HEK293 (cell line): ENCODE data around the gene FNDC1.

Experiments
- HOXA7 ChIP-seq: sonication (generic); formaldehyde crosslinking; IDR thresholded peaks from 2 replicates; pipeline ENCODE4 v1.8.1; 2022; ENCODE audit warnings: missing genetic modification reagents, borderline replicate concordance
- ZNF112 ChIP-seq: fragments of 450-650 bp; formaldehyde crosslinking; IDR thresholded peaks from 2 replicates; pipeline ENCODE4 v1.5.0; 2017; ENCODE audit warnings: missing biosample characterization, missing genetic modification characterization
- ZNF302 ChIP-seq: fragments of 450-650 bp; formaldehyde crosslinking; IDR thresholded peaks from 2 replicates; pipeline ENCODE4 v1.5.1; 2016; ENCODE audit warnings: missing biosample characterization, missing genetic modification characterization, low read depth
- ZNF350 ChIP-seq: fragments of 450-650 bp; formaldehyde crosslinking; IDR thresholded peaks from 2 replicates; pipeline ENCODE4 v1.5.0; 2017; ENCODE audit warnings: missing biosample characterization, mild to moderate bottlenecking, missing genetic modification characterization
- ZNF704 ChIP-seq: fragments of 450-650 bp; formaldehyde crosslinking; IDR thresholded peaks from 2 replicates; pipeline ENCODE4 v1.5.1; 2016; ENCODE audit warnings: missing biosample characterization, missing genetic modification characterization
- TF ChIP-seq, protein P1 (sequence below): fragments of 450-650 bp; formaldehyde crosslinking; IDR thresholded peaks from 2 replicates; pipeline ENCODE4 v1.5.1; 2016; ENCODE audit warnings: missing biosample characterization, missing genetic modification characterization

DNA sequence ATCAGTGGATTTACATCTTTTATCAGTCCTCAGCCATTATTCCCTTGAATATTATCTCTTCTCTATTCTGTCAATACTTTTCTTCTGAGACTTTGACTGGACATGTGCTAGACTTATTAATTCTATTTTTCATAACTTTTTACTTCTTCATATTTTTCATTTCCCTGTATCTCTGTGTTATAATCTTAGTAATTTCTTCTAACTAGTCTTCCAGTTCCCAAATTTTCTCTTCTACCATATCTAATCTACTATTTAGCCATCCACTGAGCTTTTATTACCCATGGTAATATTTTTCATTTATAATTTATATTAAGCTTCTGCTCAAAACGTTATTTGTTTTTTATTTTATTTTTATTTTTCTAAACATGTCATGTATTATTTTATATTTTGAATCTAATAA lies 13.1 kb upstream of the FNDC1 start:
- TF ChIP-seq ZNF112 (tag by site-specific recombination): no peak
- no peak for TF ChIP-seq ZNF350 (tag by site-specific recombination)
- no peak for TF ChIP-seq ZNF302
- TF ChIP-seq, protein P1, sequence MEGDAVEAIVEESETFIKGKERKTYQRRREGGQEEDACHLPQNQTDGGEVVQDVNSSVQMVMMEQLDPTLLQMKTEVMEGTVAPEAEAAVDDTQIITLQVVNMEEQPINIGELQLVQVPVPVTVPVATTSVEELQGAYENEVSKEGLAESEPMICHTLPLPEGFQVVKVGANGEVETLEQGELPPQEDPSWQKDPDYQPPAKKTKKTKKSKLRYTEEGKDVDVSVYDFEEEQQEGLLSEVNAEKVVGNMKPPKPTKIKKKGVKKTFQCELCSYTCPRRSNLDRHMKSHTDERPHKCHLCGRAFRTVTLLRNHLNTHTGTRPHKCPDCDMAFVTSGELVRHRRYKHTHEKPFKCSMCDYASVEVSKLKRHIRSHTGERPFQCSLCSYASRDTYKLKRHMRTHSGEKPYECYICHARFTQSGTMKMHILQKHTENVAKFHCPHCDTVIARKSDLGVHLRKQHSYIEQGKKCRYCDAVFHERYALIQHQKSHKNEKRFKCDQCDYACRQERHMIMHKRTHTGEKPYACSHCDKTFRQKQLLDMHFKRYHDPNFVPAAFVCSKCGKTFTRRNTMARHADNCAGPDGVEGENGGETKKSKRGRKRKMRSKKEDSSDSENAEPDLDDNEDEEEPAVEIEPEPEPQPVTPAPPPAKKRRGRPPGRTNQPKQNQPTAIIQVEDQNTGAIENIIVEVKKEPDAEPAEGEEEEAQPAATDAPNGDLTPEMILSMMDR: no peak
- TF ChIP-seq HOXA7 (CRISPR knock-in tag): no peak
- no peak for TF ChIP-seq ZNF704 (tag by site-specific recombination)
